HG03139 (cell line): ENCODE measurements around the gene ACVR1B.

Experiments
- ATAC-seq: cut with Tn5 transposase; IDR thresholded peaks from one replicate; pipeline ENCODE4 v1.9.1; 2021; ENCODE audit not compliant: unreplicated experiment

Gene ACVR1B

GRCh38 chr12:51942501-51943000 lies 8.9 kb upstream of the ACVR1B start:
- ATAC-seq: no peak

- no peak for ATAC-seq
Measured at GRCh38 chr12:51943346-51943745, 8.2 kb upstream of the ACVR1B start.

GRCh38 chr12:51944608-51945233 lies 6.8 kb upstream of the ACVR1B start:
- no peak for ATAC-seq

GRCh38 chr12:51947246-51947996 lies 4.1 kb upstream of the ACVR1B start:
- no peak for ATAC-seq

DNA sequence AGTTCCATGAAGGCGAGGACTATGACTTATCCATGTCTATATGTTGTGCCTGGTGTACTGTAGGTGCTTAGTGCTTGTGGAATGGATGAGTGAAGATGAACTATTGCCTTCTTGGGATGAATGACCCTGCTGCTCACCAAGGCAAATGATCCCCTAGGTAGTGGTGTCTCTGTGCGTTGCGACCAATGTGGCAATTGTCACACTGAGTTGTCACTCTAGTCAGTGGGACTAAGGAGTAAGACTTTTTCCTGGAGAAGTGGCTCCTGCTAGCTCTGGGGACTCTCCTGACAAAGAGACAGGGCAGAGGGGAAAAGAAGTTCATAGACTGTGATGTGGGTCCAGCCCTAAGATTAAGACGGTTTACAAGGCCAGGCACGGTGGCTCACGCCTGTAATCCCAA lies 3.4 kb upstream of the ACVR1B start:
- no peak for ATAC-seq

- ATAC-seq: no peak
Measured at GRCh38 chr12:51949342-51950030, 2.0 kb upstream of the ACVR1B start.

- ATAC-seq: no peak
Measured at GRCh38 chr12:51950682-51951198, 759 bp upstream of the ACVR1B start.

DNA sequence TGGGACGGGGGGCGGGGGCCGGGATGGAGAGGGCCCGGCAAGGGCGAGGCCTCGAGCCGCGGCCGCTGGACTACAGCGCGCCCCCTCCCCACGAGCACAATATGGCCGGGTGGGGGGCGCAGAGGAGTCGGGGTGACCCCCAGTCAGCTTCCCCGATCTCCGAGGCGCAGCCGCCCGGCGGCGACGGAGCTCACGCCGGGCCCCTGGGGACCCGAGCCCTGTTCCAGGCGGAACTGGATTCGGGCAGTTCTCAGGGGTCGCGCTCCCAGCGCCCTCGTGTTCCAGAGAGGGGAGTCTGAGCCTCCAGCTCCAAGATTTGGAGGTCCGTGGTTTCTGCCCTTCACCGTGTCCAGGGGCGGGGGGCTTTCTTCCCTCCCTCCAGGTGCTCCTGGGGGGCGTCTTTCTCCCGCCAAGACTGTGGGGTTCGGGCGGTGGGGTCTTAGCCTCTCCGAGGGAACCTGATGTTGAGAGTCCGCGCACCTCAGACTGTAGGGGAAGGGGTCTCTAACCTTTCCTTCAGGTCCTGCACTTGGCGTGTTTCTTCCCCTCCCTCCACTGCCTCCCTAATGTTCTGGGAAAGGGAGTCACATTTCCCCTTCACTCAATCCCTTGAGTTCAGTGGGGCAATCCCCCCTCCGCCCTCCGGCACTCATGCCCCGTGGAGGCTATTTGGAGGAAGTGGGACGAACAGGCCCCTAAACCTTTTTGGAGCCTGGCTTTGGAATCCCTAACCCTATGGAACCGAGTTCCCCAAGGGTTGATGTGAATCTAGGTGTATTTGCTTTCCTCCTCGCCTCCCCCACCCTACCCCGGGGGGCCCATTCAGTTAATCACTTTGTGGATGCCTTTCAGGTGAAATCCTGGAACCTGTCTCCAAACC lies 584 bp downstream of the ACVR1B start:
- no peak for ATAC-seq

DNA sequence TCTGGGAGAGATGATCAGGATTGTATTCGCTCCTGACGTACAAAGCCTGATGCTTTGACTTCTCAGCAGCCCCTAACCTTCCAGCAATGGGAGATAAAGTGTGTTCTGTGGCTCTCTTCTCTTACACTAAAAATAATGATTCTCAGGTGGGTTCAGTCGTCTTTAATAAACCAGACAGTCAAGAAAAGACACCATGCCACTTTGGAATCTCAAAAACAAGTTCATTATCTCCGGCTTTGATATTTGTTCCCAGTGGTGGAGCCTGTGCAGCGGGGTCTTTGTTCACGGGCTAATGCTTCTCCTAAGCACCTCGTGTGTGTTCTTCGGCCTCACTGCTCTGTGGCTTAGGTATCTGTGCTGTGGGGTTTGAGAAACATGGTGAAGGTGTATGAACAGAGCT lies 1.6 kb downstream of the ACVR1B start:
- no peak for ATAC-seq

DNA sequence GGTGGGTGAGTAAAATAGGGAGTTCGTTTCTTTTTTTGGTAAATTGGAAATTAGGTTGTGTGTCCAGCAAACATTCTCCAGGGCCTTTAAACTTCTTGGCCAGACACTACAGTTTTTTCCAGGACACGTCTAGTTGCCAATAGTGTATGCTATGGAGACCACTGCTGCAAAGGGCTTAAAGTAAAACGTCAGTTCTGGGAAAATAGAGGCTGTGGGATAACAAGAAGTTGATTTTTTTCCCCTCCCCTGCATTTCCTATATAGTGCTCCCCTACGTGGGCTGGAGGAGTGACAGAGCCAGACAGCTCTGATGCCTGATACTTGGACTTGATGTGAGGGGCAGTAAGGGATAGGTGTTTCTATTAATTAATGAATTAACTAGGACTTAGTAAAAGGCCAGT lies 2.4 kb downstream of the ACVR1B start:
- ATAC-seq: no peak

DNA sequence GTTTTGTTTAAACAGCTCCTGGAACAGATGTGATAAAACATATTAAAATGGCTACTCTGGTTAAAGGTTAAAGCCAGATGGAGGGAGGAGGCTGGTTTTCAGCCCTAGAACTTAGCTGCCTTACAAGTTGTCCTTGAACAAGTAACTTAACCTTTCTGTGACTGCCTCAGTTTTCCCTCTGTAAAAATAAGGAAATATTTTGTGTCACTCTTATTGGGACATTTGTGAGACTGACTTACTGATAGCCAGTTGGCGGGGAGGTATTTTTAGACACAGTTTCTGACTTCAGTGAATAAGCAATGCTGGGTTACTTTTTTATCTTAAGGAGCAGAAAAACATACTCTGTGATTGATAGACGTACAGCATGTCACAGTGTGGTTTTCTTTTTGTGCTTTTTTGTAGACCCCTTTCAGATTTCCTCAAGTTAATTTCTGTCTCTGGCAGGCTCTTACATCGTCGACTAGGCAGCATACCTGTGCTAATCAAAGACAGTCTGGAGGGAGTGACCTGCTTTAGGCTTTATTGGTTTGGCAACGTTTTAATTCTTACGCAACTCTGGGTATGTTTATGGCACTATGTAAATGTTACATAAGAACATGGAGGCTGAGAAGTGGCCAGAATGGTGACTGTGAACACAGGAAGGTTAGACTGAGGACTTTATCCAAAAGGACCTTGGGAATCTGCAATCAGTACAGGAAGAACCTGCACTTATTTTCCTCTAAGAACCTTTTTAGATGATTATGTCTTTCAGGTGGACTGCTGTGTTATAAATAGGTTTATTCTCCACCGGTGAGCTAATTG lies 3.3 kb downstream of the ACVR1B start:
- no peak for ATAC-seq

GRCh38 chr12:51955702-51956101 lies 4.2 kb downstream of the ACVR1B start:
- ATAC-seq: no peak

DNA sequence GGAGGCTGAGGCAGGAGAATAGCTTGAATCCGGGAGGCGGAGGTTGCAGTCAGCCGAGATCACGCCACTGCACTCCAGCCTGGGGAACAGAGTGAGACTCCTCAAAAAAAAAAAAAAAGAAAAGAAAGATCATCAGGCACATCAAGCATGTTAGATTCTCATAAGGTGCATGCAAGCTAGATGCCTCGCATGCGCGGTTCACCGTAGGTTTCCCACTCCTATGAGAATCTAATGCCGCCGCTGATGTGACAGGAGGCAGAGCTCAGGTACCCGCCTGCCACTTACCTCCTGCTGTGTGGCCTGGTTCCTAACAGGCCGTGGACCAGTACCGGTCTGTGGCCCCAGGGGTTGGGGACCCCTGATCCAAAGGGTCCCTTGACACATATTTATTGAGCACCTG lies 7.0 kb downstream of the ACVR1B start:
- no peak for ATAC-seq

DNA sequence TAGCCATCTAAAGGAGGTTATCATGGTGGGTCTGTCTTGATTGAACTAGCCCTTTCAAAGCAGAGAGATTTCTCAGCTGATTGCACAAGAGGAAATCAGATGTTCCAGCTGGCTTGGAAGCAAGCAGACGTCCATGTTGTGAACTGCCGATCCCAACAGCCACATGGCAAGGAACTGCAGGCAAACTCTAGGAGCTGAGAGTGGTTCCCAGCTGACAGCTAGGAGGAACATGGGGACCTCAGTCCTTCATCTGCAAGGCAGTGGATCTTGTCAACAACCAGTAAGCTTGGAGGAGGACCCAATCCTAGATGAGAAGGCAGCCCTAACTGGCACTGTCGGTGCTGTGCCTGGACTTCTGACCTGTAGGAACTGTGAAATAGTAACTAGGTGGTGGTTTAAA lies 7.7 kb downstream of the ACVR1B start:
- no peak for ATAC-seq

DNA sequence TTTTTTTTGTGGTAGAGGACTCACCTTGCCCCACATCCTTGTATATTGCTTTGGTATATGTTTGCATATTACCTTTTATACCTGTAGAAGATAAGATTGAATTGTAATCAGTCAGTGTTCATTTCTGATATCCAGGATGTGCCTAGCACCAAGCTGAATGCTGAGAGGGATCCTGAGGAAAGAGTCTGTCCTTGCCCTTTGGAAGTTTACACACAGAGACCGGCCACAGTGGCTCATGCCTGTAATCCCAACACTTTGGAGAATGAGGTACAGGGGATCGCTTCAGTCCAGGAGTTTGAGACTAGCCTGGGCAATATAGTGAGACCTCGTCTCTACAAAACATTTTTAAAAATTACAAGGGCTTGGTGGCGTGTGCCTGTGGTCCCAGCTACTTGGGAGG lies 8.4 kb downstream of the ACVR1B start:
- ATAC-seq: no peak

- ATAC-seq: no peak
Measured at GRCh38 chr12:51960488-51960887, 9.0 kb downstream of the ACVR1B start.

- no peak for ATAC-seq
Measured at GRCh38 chr12:51960890-51961289, 9.4 kb downstream of the ACVR1B start.

DNA sequence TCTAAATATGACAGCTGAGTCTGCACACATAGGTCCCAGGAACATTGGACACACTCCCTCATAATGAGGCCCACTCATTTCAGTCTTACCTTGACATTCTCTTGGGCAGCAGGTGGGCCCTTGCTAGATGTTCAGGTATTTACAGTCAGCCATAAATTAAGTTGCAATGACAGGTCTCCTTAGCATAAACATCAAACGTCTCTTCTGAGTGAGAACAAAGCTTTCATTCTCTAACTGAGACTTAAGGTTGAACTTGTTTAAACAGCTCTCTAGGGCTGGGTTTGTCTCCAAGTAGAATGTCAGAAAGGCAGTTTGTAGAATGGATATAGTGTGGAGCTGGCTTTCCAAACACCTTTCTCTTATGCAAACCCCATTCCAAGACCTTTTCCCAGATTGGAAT lies 10.3 kb downstream of the ACVR1B start:
- no peak for ATAC-seq

DNA sequence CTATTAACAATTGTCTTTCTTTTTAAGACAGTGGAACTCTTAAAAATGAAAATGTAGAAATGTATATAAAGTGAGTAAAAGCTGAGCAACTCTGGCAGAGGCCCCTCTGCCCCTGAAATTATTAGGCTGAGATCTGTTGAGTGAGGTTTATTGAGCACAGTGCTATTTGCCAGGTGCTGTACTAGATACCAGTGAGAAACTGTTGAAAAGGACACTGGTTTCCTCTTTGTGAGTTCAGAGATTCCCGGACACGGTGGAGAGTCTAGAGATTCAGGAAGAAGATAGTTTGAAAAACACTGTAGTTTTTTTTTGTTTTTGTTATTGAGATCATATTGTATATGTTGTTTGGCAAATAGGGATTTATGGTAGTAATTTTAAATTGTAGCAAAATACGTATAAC lies 11.2 kb downstream of the ACVR1B start:
- no peak for ATAC-seq

GRCh38 chr12:51963477-51963876 lies 12.0 kb downstream of the ACVR1B start:
- no peak for ATAC-seq
